GM10266 (cell line): ENCODE results near the gene CSH2.

Source experiments
- DNase-seq: peaks from one replicate; pipeline ENCODE4 v3.0.0; 2012; ENCODE audit errors: extremely low spot score
- CTCF ChIP-seq: IDR thresholded peaks from 2 replicates; pipeline ENCODE4 v1.5.1; 2012; ENCODE audit warnings: mild to moderate bottlenecking, low read depth; ENCODE audit not compliant: control insufficient read depth, insufficient read depth; ENCODE audit errors: missing control alignments

CSH2 gene

GRCh38 chr17:63830904-63831491, 42.5 kb downstream of the CSH2 start:
- TF ChIP-seq CTCF = no peak
- no peak for DNase-seq

- TF ChIP-seq CTCF = no peak
- DNase-seq = no peak
These were observed 43.2 kb downstream of the CSH2 start for GRCh38 chr17:63830278-63830677.

GRCh38 chr17:63828936-63829335, 44.5 kb downstream of the CSH2 start:
- no peak for TF ChIP-seq CTCF
- no peak for DNase-seq

- DNase-seq = no peak
- TF ChIP-seq CTCF = no peak
These were observed 45.7 kb downstream of the CSH2 start for GRCh38 chr17:63827801-63828221.

- peak; percentile 87 for DNase-seq
- TF ChIP-seq CTCF = peak; percentile 72
These were observed 46.3 kb downstream of the CSH2 start, which contains the start of the genes FTSJ3 and PSMC5 for GRCh38 chr17:63827002-63827800. Gene FTSJ3, minus strand, starts transcription at chr17:63827663. Its CDS starts 761 bp downstream, at chr17:63826902. Gene PSMC5, plus strand, starts transcription at chr17:63827431. Its CDS starts 60 bp downstream, at chr17:63827491.

- no peak for DNase-seq
- no peak for TF ChIP-seq CTCF
These were observed 46.9 kb downstream of the CSH2 start for GRCh38 chr17:63826468-63827001.

GRCh38 chr17:63824362-63824761, 49.1 kb downstream of the CSH2 start:
- no peak for TF ChIP-seq CTCF
- no peak for DNase-seq
